Measurements from ENCODE around the gene TTC38. TPM values are rescaled to one million over a fixed set of nuclear protein-coding genes. Genes with fewer than 3 reads are reported as not detected.

Gene TTC38
- total RNA-seq, 1 experiment from 2014 or later: 31.5 TPM

- no peak overlapping the region for H4K8ac ChIP-seq (replicated peaks; ENCODE audit: insufficient read length, low read depth, low read length)
- H3K27me3 ChIP-seq (ENCODE audit: insufficient read depth, low read length): no peaks in the 10 kb centered on the region
- H3K79me1 ChIP-seq (ENCODE audit: insufficient read depth, low read depth, low read length, poor library complexity, severe bottlenecking): no peaks in the 10 kb centered on the region
- H3K4me2 ChIP-seq (ENCODE audit: insufficient read depth, insufficient read length, low read length): no peak overlapping the region
- no peak overlapping the region for H3K56ac ChIP-seq (ENCODE audit: insufficient read length, low read depth, low read length)
- H2BK5ac ChIP-seq (ENCODE audit: insufficient read length, low read length): no peak overlapping the region
- no peak overlapping the region for H2AFZ ChIP-seq (ENCODE audit: low read length)
- H3K4me3 Mint-ChIP-seq: no peak overlapping the region
- no peak overlapping the region for H4K91ac ChIP-seq (ENCODE audit: insufficient read length, low read depth, low read length)
- H2BK15ac ChIP-seq (ENCODE audit: low read depth, low read length): no peak overlapping the region
- no peak overlapping the region for H2BK120ac ChIP-seq (ENCODE audit: low read depth, low read length, poor library complexity, severe bottlenecking)
- no peak overlapping the region for H3K23ac ChIP-seq (ENCODE audit: insufficient read length, low read depth, low read length)
- no peak overlapping the region for H3K4ac ChIP-seq (ENCODE audit: low read depth, low read length)
- no peak overlapping the region for H3K27ac ChIP-seq (ENCODE audit: insufficient read length, low read depth, low read length)
- no peaks in the 10 kb centered on the region for H3K4me1 Mint-ChIP-seq
- no peak overlapping the region for H3K9ac ChIP-seq (ENCODE audit: extremely low read depth, insufficient read length, low read length)
- no peak overlapping the region for H3K14ac ChIP-seq (ENCODE audit: insufficient read depth, low read length)
- no peaks in the 10 kb centered on the region for H3K23me2 ChIP-seq (ENCODE audit: insufficient read length, low read depth, low read length, poor library complexity, severe bottlenecking)
- H3K27ac Mint-ChIP-seq: no peak overlapping the region
- no peak overlapping the region for H2BK20ac ChIP-seq (ENCODE audit: low read depth, low read length, poor library complexity, severe bottlenecking)
- no peaks in the 10 kb centered on the region for H4K20me1 ChIP-seq (ENCODE audit: control insufficient read depth, insufficient read depth, insufficient read length)
- no peak overlapping the region for H2AK5ac ChIP-seq (ENCODE audit: insufficient read length, low read length)
- no CpG with 5 or more reads among the region's 6 CpGs for WGBS (ENCODE audit: extremely low coverage, insufficient read length, low lambda C conversion rate)
- DNase-seq: no peak
- peaks cover 4% of the 10 kb centered on the region for H3K27me3 Mint-ChIP-seq (ENCODE audit: low read depth)
- H3K79me2 ChIP-seq (ENCODE audit: insufficient read depth, low read length): no peaks in the 10 kb centered on the region
- no peak for TF ChIP-seq CTCF (conservative IDR thresholded peaks at IDR 0.05)
- H3K18ac ChIP-seq (ENCODE audit: insufficient read length, low read depth, low read length): no peak overlapping the region
- H3T11ph ChIP-seq (ENCODE audit: low read length): no peak overlapping the region
- H3K9me3 ChIP-seq (ENCODE audit: control insufficient read depth, low read depth, low read length): no peaks in the 10 kb centered on the region
- H3K9me3 Mint-ChIP-seq: peaks cover 0 to 2% of the 10 kb centered on the region in 2 experiments; a peak in 2 of 5 replicates
- no peaks in the 10 kb centered on the region for H3K4me1 ChIP-seq (ENCODE audit: insufficient read depth, low read length)
- no peak overlapping the region for H2BK12ac ChIP-seq (ENCODE audit: insufficient read length, low read depth, low read length)
- no peak overlapping the region for H4K5ac ChIP-seq (ENCODE audit: insufficient read length, low read depth, low read length)
- H3K36me3 Mint-ChIP-seq (ENCODE audit: insufficient read depth in 1 of 3, low read depth in 3 of 3): peaks cover 5 to 13% (median 9%) of the 10 kb centered on the region in 3 experiments; a peak in 5 of 7 replicates
Measured at GRCh38 chr22:46240506-46240905, 27.3 kb upstream of the TTC38 start.

All from H9 (cell line).